ENCODE results near the gene MSX2. TPM values are rescaled to one million over a fixed set of nuclear protein-coding genes. Genes with fewer than 3 reads are reported as not detected.

Gene MSX2
- total and polyA plus RNA-seq, 2 experiments from 2014 or later = 0.17 to 0.47 TPM

DNA sequence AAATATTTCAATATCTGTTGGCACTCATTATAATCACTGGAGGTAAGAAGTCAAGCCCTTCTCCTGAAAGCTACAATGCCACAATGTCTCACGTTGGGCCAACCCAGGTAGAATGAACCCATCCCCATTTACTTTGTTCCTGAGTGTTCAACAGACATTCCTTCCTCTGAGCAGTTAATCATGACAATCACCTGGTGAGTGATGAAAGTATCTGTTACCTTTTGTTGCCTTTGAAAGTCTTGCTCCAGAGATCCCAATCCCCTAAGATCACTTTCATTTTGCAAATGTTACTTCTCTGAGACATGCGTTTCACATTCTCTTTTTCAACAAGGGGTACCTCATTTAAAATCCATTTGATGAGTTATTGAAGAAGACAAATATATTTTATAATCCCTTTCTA is 49.3 kb upstream of the MSX2 start:
- no peaks in the 10 kb centered on the region for H3K27me3 ChIP-seq (ENCODE audit: insufficient read depth)
- H3K9me3 Mint-ChIP-seq = no peaks in the 10 kb centered on the region; the same call in 1 of the 3 replicates
- no peak overlapping the region for H3K4me2 ChIP-seq
- H3K9me2 ChIP-seq (ENCODE audit: insufficient read depth) = no peaks in the 10 kb centered on the region
- H3F3A ChIP-seq (replicated peaks; ENCODE audit: low read depth) = no peaks in the 10 kb centered on the region
- H3K4me3 ChIP-seq = no peak overlapping the region
- no peak overlapping the region for H2AFZ ChIP-seq
- H3K4me1 Mint-ChIP-seq = no peaks in the 10 kb centered on the region; the same call in 2 of the 3 replicates
- H3K27ac Mint-ChIP-seq = no peak overlapping the region
- H4K20me1 ChIP-seq (replicated peaks; ENCODE audit: insufficient read depth) = no peaks in the 10 kb centered on the region
- H3K27me3 Mint-ChIP-seq (ENCODE audit: insufficient read depth, low read depth, poor library complexity) = peaks cover 5% of the 10 kb centered on the region
- DNase-seq (ENCODE audit: low spot score) (no peak), ATAC-seq (no peak)
- H3K27ac ChIP-seq (ENCODE audit: low read depth) = no peak overlapping the region
- no peak overlapping the region for H3K4me3 Mint-ChIP-seq
- H3K36me3 ChIP-seq (ENCODE audit: insufficient read depth) = no peaks in the 10 kb centered on the region
- TF ChIP-seq, protein P1, sequence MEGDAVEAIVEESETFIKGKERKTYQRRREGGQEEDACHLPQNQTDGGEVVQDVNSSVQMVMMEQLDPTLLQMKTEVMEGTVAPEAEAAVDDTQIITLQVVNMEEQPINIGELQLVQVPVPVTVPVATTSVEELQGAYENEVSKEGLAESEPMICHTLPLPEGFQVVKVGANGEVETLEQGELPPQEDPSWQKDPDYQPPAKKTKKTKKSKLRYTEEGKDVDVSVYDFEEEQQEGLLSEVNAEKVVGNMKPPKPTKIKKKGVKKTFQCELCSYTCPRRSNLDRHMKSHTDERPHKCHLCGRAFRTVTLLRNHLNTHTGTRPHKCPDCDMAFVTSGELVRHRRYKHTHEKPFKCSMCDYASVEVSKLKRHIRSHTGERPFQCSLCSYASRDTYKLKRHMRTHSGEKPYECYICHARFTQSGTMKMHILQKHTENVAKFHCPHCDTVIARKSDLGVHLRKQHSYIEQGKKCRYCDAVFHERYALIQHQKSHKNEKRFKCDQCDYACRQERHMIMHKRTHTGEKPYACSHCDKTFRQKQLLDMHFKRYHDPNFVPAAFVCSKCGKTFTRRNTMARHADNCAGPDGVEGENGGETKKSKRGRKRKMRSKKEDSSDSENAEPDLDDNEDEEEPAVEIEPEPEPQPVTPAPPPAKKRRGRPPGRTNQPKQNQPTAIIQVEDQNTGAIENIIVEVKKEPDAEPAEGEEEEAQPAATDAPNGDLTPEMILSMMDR (conservative IDR thresholded peaks at IDR 0.05; ENCODE audit: low read depth in 2 of 2) = no peak
- H3K36me3 Mint-ChIP-seq (ENCODE audit: low read depth) = no peaks in the 10 kb centered on the region
- no peaks in the 10 kb centered on the region for H3K79me2 ChIP-seq (replicated peaks; ENCODE audit: insufficient read depth)
- H3K4me1 ChIP-seq (ENCODE audit: insufficient read depth) = no peaks in the 10 kb centered on the region

DNA sequence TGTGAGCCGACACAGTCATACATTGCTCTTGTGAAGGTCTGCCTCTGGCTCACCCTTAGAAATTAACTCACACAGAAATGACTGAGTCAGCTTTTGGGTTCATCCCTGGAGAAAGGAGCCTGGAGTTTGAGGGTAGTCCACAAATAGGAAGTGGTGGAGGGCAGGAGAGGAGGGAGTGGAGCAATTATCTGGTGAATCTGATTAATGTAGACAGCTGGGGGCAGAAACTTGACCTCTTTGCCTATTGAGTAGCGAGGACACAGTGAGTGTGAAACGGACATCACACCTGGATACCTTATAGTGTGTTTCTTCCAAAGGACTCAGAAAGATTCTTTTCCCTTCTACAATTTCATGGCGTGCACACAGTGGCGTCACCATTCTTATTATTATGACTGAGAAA is 48.5 kb upstream of the MSX2 start:
- Histone ChIP-seq H3K79me2 (replicated peaks; ENCODE audit: insufficient read depth) (no peaks in the 10 kb centered on the region), H3K9me2 (ENCODE audit: insufficient read depth) (no peaks in the 10 kb centered on the region), H3K27ac (ENCODE audit: low read depth) (no peak overlapping the region), H2AFZ (no peak overlapping the region), H3K4me3 (no peak overlapping the region), H3K27me3 (ENCODE audit: insufficient read depth) (no peaks in the 10 kb centered on the region), H3F3A (replicated peaks; ENCODE audit: low read depth) (no peaks in the 10 kb centered on the region), H3K36me3 (ENCODE audit: insufficient read depth) (no peaks in the 10 kb centered on the region), H3K4me2 (no peak overlapping the region), H3K4me1 (ENCODE audit: insufficient read depth) (no peaks in the 10 kb centered on the region), H4K20me1 (replicated peaks; ENCODE audit: insufficient read depth) (no peaks in the 10 kb centered on the region)
- Mint-ChIP-seq H3K36me3 (ENCODE audit: low read depth) (no peaks in the 10 kb centered on the region), H3K27me3 (ENCODE audit: insufficient read depth, low read depth, poor library complexity) (peaks cover 5% of the 10 kb centered on the region), H3K27ac (no peak overlapping the region), H3K4me3 (no peak overlapping the region), H3K4me1 (no peaks in the 10 kb centered on the region; the same call in 2 of the 3 replicates), H3K9me3 (no peaks in the 10 kb centered on the region; the same call in 1 of the 3 replicates)
- DNase-seq (ENCODE audit: low spot score) (no peak), ATAC-seq (no peak)
- TF ChIP-seq EZH2phosphoT487 (IDR thresholded peaks at IDR 0.05; ENCODE audit: unreplicated experiment) (no peak), NANOG (IDR thresholded peaks at IDR 0.05; ENCODE audit: borderline replicate concordance) (no peak), ZNF331 (CRISPR knock-in tag; IDR thresholded peaks at IDR 0.05; ENCODE audit: low read depth) (no peak), CREB1 (CRISPR knock-in tag; IDR thresholded peaks at IDR 0.05; ENCODE audit: low read depth) (no peak)
- TF ChIP-seq, protein P2, sequence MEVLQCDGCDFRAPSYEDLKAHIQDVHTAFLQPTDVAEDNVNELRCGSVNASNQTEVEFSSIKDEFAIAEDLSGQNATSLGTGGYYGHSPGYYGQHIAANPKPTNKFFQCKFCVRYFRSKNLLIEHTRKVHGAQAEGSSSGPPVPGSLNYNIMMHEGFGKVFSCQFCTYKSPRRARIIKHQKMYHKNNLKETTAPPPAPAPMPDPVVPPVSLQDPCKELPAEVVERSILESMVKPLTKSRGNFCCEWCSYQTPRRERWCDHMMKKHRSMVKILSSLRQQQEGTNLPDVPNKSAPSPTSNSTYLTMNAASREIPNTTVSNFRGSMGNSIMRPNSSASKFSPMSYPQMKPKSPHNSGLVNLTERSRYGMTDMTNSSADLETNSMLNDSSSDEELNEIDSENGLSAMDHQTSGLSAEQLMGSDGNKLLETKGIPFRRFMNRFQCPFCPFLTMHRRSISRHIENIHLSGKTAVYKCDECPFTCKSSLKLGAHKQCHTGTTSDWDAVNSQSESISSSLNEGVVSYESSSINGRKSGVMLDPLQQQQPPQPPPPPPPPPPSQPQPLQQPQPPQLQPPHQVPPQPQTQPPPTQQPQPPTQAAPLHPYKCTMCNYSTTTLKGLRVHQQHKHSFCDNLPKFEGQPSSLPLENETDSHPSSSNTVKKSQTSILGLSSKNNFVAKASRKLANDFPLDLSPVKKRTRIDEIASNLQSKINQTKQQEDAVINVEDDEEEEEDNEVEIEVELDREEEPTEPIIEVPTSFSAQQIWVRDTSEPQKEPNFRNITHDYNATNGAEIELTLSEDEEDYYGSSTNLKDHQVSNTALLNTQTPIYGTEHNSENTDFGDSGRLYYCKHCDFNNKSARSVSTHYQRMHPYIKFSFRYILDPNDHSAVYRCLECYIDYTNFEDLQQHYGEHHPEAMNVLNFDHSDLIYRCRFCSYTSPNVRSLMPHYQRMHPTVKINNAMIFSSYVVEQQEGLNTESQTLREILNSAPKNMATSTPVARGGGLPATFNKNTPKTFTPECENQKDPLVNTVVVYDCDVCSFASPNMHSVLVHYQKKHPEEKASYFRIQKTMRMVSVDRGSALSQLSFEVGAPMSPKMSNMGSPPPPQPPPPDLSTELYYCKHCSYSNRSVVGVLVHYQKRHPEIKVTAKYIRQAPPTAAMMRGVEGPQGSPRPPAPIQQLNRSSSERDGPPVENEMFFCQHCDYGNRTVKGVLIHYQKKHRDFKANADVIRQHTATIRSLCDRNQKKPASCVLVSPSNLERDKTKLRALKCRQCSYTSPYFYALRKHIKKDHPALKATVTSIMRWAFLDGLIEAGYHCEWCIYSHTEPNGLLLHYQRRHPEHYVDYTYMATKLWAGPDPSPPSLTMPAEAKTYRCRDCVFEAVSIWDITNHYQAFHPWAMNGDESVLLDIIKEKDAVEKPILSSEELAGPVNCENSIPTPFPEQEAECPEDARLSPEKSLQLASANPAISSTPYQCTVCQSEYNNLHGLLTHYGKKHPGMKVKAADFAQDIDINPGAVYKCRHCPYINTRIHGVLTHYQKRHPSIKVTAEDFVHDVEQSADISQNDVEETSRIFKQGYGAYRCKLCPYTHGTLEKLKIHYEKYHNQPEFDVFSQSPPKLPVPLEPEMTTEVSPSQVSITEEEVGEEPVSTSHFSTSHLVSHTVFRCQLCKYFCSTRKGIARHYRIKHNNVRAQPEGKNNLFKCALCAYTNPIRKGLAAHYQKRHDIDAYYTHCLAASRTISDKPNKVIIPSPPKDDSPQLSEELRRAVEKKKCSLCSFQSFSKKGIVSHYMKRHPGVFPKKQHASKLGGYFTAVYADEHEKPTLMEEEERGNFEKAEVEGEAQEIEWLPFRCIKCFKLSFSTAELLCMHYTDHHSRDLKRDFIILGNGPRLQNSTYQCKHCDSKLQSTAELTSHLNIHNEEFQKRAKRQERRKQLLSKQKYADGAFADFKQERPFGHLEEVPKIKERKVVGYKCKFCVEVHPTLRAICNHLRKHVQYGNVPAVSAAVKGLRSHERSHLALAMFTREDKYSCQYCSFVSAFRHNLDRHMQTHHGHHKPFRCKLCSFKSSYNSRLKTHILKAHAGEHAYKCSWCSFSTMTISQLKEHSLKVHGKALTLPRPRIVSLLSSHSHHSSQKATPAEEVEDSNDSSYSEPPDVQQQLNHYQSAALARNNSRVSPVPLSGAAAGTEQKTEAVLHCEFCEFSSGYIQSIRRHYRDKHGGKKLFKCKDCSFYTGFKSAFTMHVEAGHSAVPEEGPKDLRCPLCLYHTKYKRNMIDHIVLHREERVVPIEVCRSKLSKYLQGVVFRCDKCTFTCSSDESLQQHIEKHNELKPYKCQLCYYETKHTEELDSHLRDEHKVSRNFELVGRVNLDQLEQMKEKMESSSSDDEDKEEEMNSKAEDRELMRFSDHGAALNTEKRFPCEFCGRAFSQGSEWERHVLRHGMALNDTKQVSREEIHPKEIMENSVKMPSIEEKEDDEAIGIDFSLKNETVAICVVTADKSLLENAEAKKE (CRISPR knock-in tag; IDR thresholded peaks at IDR 0.05) = no peak
